GM21360 (cell line): Measurements from ENCODE around the gene CD82.

Experiments used
- ATAC-seq: cut with Tn5 transposase; IDR thresholded peaks from one replicate; pipeline ENCODE4 v1.9.1; 2021; ENCODE audit warnings: mild to moderate bottlenecking, moderate library complexity; ENCODE audit not compliant: unreplicated experiment

CD82 gene

GRCh38 chr11:44565211-44565952 lies at the start of gene CD82:
Gene CD82, plus strand, starts transcription at chr11:44565663. Its CDS starts 29,000 bp downstream, at chr11:44594663.
- peak; percentile 72 for ATAC-seq

DNA sequence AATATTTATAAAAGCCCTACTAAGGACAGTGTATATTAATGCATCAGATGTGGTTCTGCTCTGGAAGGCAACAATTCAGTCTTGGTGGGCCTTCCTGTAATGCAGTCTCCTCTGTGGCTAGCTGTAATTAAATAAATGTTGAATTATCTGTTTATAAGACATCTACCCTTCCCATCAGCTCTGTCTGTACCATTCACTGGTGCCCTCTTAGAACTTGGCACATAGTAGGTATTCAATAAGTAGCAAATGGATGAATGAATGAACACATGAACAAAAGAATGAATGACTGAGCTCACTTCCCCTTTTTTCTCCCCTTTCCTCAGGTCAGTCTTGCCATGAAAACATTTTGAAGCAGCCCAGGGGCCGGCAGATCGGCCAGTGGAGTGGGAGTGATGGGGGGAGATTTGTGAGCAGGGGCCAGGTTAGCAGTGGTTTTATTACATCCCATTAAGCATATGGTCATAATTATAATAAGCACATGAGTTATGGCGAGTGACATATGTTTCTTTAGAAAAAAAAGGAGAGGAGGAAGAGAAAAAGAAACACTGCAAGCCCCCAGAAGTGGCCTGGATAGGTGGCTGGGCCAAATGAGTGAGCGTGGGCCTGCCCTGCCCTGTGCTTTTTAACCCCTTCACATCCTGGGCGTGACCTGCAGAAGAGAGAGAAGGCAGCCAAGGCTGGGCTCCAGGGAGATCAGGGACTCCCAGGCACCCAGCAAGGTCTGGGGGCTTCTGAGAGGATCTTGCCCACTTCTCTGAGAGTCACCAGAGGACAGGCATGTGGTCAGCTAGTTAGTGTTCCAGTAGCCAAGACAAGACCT lies 48.6 kb upstream of the CD82 start:
- ATAC-seq, result no peak

DNA sequence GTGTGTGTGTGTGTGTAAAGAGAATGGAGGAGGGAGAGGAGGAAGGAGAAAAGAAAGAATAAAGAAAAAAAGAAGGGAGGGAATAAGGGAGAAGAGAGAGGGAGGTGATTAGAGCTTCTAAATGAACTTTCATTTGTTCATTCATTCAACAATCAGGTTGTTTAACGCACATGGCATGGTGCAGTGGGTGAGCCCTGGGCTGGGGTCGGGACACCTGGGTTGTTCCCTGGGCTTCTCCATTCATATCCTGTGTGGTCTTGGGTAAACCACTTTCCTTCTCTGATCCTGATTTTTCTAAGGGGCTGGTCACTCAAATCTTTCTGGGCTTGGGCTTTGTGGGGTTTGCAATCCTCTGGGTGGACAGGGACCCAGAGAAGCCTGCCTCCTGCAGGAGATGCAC lies 47.9 kb upstream of the CD82 start:
- no peak for ATAC-seq

- no peak for ATAC-seq
Observed at GRCh38 chr11:44518968-44519550, 46.4 kb upstream of the CD82 start.

GRCh38 chr11:44519989-44520737 lies 45.3 kb upstream of the CD82 start:
- no peak for ATAC-seq

GRCh38 chr11:44521148-44521547 lies 44.3 kb upstream of the CD82 start:
- no peak for ATAC-seq

DNA sequence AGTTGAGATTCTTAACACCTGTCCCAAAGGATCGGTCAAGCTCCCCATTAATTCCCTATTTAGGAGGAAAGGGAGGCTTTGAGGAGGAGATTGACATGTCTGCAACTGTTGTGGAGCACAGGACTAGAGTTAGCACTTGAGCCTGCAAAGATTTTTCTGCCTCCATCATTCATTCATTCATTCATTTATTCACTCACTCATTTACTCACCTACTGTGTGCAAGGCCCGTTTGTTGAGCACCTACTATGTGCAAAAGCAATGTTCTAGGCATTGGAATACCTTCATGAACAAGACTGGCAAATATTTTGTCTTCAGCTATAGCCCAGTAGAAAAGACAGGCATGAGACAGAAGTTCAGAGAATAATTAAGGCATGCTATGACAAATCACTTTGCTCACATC lies 43.2 kb upstream of the CD82 start:
- ATAC-seq, result no peak

DNA sequence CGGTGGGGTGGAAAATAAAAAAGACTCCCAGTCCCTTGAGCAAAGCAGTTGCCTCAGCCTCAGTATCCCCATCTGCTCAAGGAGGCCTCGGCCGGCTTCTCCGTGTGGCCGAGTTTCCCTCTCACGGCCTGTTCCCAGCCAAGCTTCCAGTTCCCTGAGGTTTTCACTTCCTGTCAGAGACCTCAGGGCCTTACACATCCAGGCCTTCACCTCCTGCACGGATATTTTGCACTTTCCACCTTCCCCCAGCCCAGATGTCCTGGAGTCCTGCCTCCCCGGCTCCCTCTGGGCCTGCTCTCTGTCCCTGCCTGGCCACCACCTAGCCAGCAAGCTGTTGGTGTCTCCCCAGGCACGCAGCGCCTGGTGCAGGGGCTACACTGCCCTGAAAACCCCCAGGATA lies 41.1 kb upstream of the CD82 start:
- ATAC-seq, result no peak

DNA sequence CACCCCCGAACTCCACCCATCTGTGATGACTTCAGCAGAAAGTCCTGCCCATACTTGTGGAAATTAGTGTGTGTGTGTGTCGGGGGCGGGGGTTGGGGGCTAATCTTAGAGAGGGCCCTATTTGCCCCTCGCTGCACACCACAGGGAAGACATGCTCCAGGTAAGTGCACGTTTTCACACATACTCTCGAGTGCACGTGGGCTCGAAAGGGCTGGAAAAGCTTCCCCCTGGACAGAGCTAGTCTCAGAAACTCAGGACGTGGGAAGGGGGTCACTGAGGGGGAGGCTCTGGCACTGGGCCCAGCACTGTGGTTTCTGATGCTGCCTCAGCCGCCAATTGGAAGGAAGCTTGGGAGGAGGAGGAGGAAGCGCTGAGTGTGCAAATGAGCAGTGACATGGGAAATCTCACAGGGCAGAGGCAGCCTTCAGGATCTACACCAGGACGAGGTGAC lies 40.7 kb upstream of the CD82 start:
- no peak for ATAC-seq

- no peak for ATAC-seq
Observed at GRCh38 chr11:44525473-44526252, 39.8 kb upstream of the CD82 start.

DNA sequence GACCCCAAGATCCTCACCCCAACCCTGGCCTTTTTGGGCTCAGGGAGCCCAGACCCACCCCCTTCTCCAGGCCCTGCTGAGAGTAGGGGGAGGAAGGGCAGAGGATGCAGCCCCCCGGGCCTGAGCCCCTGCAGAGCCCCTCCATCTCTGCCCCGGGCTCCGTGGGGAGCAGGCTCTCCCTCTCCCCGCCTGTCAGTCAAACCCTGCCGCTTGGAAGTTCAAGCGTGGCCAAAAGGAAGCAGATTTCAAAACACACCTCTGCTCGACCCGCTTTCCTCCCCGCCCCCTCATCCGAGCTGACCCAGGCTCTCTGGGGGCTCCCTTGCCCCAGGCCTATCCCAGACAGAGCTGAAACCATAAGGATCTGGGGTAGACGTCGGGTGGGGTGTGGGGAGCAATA lies 39.0 kb upstream of the CD82 start:
- ATAC-seq, result no peak

DNA sequence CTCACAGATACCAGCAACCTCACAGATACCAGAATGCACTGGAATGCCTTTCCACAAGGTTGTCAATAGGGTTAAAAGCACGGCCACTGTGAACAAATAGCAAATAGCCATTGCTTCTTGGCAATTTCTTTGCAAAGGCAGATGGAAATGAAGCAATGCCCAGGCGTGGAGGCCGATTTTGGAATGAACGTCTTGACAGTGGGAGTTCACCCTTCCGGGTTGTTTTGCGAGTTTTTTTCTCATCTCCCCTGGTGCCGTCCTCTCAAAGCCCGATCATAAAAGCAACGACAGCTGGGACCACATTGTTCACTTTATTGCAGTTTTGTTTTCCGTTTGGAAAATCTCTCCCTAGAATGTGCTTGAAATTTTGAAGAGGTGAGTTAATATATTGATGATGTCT lies 38.0 kb upstream of the CD82 start:
- ATAC-seq, result no peak

DNA sequence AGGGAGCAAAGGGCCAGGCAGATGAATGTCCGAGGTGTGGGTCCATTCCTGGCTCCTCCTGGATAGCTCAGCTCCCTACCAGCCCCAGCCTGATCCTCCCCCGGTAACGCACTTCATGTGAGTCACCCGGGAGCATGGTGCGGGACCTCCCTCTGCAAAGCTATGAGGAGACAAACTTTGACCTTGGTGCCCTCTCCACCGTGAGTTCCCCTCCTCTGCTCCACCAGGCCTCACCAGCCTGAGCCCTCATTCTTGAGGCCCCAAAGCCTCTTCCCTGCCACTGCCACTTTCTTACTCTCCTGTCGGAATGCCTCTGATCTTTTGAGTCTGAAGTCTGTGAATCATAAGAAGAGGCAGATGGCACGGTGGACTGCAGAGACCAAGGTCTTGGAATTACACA lies 37.4 kb upstream of the CD82 start:
- ATAC-seq, result no peak

GRCh38 chr11:44528581-44528980 lies 36.9 kb upstream of the CD82 start:
- no peak for ATAC-seq

GRCh38 chr11:44529895-44530412 lies 35.5 kb upstream of the CD82 start:
- no peak for ATAC-seq

DNA sequence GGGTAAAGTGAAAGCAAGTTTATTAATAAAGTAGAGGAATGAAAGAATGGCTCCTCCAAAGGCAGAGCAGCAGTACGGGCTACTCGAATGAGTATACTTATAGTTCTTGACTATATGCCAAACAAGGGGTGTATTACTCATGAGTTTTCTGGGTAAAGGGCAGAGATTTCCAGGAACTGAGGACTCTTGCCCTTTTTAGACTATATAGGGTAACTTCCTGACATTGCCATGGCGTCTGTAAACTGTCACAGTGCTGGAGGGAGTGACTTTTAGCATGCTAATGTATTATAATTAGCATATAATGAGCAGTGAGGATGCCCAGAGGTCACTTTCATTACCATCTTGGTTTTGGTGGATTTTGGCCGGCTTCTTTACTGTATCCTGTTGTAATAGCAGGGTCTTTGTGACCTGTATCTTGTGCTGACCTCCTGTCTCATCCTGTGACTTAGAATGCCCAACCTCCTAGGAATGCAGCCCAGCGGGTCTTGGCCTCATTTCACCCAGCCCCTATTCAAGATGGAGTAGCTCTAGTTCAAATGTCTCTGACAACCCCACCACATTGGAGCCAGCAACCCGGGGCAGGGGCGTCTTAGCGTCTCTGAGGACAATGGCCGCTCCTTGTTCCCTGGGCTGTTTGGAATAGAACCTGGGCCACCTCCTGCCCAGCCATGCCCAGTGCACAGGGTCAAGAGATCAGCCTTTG lies 34.9 kb upstream of the CD82 start:
- ATAC-seq, result no peak

GRCh38 chr11:44531116-44531504 lies 34.4 kb upstream of the CD82 start:
- ATAC-seq, result no peak

DNA sequence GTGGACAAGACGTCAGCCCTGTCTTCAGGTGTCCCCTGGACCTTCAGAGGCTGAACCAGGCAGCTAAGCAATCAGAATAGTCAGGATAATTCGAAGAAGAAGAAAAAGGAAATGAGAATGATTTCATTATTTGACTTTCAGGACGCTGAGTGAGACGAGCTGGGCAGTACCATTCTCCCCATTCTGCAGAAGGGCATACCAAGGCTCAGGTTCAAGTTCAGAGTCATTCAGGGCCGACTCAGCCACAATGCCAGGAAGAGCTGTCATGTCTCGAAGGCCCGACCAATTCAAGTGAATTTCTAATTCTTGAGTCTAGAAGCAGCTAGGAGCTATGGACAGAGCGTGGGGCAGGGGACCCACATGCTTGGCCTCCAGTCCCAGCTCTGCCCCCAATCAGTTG lies 33.8 kb upstream of the CD82 start:
- ATAC-seq, result no peak

DNA sequence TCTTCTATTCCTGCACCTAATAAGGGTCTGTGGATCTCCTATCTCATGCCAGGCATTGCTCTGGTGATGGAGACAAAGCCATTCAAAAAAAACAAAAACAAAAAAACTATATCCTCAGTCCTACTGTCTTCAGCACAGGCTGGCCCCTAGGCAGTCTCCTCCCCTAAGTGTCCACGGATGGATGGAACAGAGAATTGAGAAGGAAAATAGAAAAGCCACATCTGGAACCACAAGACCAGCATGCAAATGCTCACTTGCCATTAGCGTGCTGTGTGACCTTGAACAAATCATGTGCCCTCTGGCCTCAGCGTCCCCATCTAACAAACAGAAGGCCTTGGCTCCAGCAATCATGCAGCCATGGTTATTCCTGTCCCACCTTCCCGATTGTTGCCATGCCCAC lies 32.7 kb upstream of the CD82 start:
- ATAC-seq, result no peak
